ENCODE measurements around the gene CYP4Z1. TPM values are rescaled to one million over a fixed set of nuclear protein-coding genes. Genes with fewer than 3 reads are reported as not detected.
"Not testable (repeated sequence)": the region's sequence is repeated elsewhere in the genome, so short reads cannot be mapped to it uniquely, and the experiment has no call there.

The CYP4Z1 gene, protein sequence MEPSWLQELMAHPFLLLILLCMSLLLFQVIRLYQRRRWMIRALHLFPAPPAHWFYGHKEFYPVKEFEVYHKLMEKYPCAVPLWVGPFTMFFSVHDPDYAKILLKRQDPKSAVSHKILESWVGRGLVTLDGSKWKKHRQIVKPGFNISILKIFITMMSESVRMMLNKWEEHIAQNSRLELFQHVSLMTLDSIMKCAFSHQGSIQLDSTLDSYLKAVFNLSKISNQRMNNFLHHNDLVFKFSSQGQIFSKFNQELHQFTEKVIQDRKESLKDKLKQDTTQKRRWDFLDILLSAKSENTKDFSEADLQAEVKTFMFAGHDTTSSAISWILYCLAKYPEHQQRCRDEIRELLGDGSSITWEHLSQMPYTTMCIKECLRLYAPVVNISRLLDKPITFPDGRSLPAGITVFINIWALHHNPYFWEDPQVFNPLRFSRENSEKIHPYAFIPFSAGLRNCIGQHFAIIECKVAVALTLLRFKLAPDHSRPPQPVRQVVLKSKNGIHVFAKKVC
- not detected for total RNA-seq

- no peak for ATAC-seq
- H3K27ac Mint-ChIP-seq, result no peak within 1 kb of the TSS
- H3K36me3 Mint-ChIP-seq, result no peaks in the 10 kb centered on the region
- no peak for DNase-seq (ENCODE audit: low spot score in 2 of 2)
- no peaks in the 10 kb centered on the region for H3K9me3 Mint-ChIP-seq
These were observed at the start of gene CYP4Z1 for GRCh38 chr1:47067097-47067594. CYP4Z1 (plus strand) TSS chr1:47067231; CDS start chr1:47067491, 260 bp downstream.

DNA sequence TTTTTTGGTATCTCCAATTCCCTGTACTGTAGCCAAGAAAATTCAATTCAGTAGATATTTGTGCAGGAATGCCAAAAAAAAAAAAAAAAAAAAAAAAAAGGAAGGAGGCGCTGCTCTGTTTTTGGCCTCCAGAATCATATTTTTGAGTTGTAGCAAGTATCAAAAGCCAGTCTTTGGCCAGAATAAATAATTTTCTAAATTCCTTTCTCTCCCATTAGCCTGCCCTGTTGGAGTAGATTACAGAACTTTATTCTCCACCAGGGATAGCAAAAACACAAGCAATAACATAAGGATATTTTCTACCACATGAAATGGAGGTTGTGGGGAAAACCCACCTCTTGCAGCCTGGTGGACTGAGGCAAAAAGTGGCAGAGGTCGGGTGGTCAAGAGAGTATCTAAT lies 46.0 kb upstream of the CYP4Z1 start:
- ATAC-seq, result no peak
- Mint-ChIP-seq H3K27ac (no peak overlapping the region), H3K9me3 (no peaks in the 10 kb centered on the region), H3K36me3 (no peaks in the 10 kb centered on the region)
- DNase-seq (ENCODE audit: low spot score in 2 of 2), result no peak

- H3K9me3 Mint-ChIP-seq, result no peaks in the 10 kb centered on the region
- H3K36me3 Mint-ChIP-seq, result no peaks in the 10 kb centered on the region
- ATAC-seq (no peak), DNase-seq (ENCODE audit: low spot score in 2 of 2) (no peak)
- no peak within 1 kb of the TSS for H3K27ac Mint-ChIP-seq
These were observed 43.5 kb upstream of the CYP4Z1 start, which contains the start of gene CYP4X1 for GRCh38 chr1:47023268-47024140. CYP4X1 (plus strand) TSS chr1:47023669; CDS start chr1:47023818, 149 bp downstream.

DNA sequence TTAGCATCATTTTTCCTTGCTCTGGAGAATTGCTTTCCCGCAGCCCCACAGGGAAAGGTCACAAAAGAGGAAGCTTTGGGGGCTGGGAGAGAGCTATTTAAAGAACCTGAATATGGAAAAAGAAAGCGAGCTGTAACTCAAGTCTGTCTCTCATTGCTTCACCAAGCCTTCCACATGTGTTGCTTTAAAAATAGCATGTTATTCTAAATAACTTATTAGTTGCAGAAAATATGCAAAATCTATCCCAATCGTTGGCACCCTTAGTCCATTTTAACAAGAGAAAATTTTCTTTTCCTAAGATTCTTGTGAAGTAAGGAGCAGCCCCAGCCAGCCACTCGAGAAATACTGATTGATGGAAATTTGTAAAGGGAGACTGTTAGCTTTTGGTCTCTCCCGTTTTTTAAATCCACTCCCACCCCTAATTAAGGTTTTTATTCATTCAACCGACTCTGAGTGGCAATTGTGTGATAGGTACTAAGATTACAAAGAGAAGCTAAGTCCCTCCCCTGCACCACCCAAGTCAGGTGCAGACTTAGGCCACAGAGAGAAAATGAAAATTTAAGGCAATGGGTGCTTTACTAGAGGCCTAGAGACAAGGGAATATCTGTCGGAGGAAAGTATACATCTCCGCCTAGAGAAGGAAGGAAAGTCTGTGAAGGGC lies 42.8 kb upstream of the CYP4Z1 start:
- no peaks in the 10 kb centered on the region for H3K9me3 Mint-ChIP-seq
- ATAC-seq, result no peak
- H3K36me3 Mint-ChIP-seq, result no peaks in the 10 kb centered on the region
- no peak overlapping the region for H3K27ac Mint-ChIP-seq
- DNase-seq (ENCODE audit: low spot score in 2 of 2), result no peak

DNA sequence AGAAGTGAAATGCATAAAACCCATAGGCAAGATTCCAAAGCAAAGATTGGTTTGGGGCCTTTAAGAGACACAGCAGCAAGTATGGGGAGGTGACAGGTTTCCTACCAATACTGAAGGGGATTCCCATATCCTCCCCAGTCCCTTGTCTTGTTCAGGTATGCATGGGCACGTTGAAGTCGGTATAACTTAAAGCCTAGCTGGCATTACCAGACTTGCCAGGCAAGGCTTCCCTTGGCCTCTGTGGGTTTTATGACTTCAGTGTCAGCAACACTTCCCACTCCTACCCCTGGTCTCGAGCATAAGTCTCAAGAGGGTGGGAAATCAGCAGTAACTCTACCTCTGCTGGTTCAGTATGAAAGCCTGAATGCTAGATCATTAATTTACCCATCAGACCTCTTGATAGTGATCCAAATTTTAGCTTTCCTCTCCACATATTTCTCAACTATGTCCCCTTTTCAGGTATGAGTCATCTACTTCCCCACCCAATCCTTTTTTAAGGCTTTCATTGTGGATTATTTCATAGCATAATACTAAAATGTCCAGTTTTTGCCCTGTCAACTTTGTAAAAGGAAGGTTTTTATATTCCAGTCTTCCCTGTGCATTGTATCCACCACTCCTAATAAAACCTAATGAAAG lies 36.7 kb upstream of the CYP4Z1 start:
- DNase-seq (ENCODE audit: low spot score in 2 of 2) (no peak), ATAC-seq (no peak)
- no peaks in the 10 kb centered on the region for H3K9me3 Mint-ChIP-seq
- H3K27ac Mint-ChIP-seq, result no peak overlapping the region
- H3K36me3 Mint-ChIP-seq, result no peaks in the 10 kb centered on the region

DNA sequence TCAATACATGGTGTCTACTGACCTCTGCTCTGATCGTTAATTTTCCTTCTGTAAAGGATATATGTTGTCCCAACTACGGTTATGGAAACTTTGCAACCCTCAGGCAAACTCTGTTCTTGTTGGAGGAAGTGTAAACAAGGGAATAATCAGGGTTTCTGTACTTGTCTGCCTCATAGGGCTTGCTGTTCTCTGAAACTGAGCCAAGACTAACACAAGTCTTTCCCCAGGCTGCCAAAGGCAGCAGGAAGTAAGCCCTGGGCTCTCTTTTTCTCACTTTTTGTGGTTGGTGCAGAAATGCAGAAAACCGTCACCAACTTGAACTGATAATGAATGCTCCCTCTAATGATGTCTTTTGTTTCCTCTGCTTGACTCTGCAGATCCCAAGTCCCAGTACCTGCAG lies 36.0 kb upstream of the CYP4Z1 start:
- no peaks in the 10 kb centered on the region for H3K36me3 Mint-ChIP-seq
- H3K27ac Mint-ChIP-seq, result no peak overlapping the region
- DNase-seq (ENCODE audit: low spot score in 2 of 2) (no peak), ATAC-seq (no peak)
- no peaks in the 10 kb centered on the region for H3K9me3 Mint-ChIP-seq

GRCh38 chr1:47031585-47031984 lies 35.4 kb upstream of the CYP4Z1 start:
- ATAC-seq (no peak), DNase-seq (ENCODE audit: low spot score in 2 of 2) (no peak)
- Mint-ChIP-seq H3K9me3 (no peaks in the 10 kb centered on the region), H3K36me3 (no peaks in the 10 kb centered on the region), H3K27ac (no peak overlapping the region)

DNA sequence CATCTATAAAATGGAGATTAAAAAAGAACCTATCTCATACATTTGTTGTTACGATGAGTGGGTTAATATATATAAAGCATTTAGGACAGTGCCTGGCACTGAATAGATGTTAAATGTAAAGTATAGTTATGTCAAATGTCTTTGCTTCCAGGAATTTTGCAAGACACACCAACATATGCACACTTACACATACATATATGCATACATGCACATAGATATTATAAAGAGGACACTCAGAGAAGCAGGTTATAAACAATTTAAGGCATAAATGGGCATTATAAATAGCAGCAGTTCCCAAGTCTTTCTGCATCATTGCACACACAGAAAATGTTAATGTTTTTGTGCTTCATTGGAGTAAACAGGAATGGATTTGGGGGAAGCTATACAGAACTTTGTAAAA lies 30.3 kb upstream of the CYP4Z1 start:
- no peaks in the 10 kb centered on the region for H3K9me3 Mint-ChIP-seq
- no peaks in the 10 kb centered on the region for H3K36me3 Mint-ChIP-seq
- ATAC-seq (no peak), DNase-seq (ENCODE audit: low spot score in 2 of 2) (no peak)
- no peak overlapping the region for H3K27ac Mint-ChIP-seq

- Mint-ChIP-seq H3K36me3 (peaks cover 0 to 10% of the 10 kb centered on the region in 2 donors), H3K27ac (no peak overlapping the region), H3K9me3 (peaks cover 5 to 9% of the 10 kb centered on the region in 2 donors)
- ATAC-seq (no peak), DNase-seq (ENCODE audit: low spot score in 2 of 2) (no peak)
These were observed 7.7 kb upstream of the CYP4Z1 start for GRCh38 chr1:47059376-47059775.

- DNase-seq (ENCODE audit: low spot score in 2 of 2); H3K9me3 Mint-ChIP-seq: not testable (repeated sequence)
These were observed 2.0 kb downstream of the CYP4Z1 start for GRCh38 chr1:47069080-47069479.

DNA sequence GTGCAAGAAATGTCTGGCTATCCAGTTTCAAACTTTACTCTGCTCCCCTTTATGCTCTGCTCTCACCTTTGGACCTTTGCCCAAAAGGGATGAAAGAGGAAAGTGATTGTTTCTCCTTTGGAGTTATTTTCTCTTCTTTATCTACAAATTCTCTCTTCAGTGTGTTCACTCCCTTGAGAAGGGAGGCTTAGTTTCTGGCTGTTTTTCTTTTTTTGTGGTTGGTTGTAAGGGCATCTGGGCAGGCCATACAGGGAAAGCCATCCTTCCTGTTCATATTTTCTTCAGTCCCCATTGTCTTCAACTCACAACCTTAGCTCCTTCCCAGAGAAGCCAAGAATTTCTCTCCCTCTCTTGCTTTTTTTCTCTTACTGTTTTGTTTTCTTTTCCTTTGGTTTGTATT lies 2.5 kb downstream of the CYP4Z1 start:
- not testable (repeated sequence) for ATAC-seq, H3K27ac Mint-ChIP-seq

More at GRCh38 chr1:47069080-47069479, 2.0 kb downstream of the CYP4Z1 start:
- not testable (repeated sequence) for H3K36me3 Mint-ChIP-seq, H3K27ac Mint-ChIP-seq, ATAC-seq

GRCh38 chr1:47089356-47089755 lies 22.3 kb downstream of the CYP4Z1 start:
- H3K36me3 Mint-ChIP-seq, H3K9me3 Mint-ChIP-seq, ATAC-seq, H3K27ac Mint-ChIP-seq: not testable (repeated sequence)
- DNase-seq (ENCODE audit: low spot score in 2 of 2), result peak in 1 of 2 donors; percentile 27

More for the DNA sequence above, 2.5 kb downstream of the CYP4Z1 start:
- DNase-seq (ENCODE audit: low spot score in 2 of 2); H3K9me3 Mint-ChIP-seq; H3K36me3 Mint-ChIP-seq: not testable (repeated sequence)

DNA sequence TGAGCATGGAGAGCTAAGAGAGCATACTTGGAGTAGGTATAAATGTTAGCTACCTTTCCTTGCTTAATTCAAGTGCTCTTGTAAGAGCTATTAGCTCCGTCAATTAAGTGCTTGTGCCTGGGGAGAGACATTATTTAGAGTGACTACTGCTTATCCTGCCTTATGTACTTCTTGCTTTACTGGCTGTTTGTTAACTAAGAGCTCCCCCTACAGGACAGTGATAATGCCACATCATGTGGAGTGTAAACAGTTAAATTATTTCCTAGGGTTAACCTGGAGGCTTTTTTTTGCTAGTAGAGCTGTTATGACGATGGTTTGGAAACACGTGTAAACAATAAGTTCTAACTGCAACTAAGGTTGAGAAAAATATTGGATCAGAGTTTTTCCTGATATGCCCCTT lies 24.4 kb downstream of the CYP4Z1 start:
- not testable (repeated sequence) for DNase-seq (ENCODE audit: low spot score in 2 of 2); H3K27ac Mint-ChIP-seq; H3K36me3 Mint-ChIP-seq; H3K9me3 Mint-ChIP-seq; ATAC-seq

DNA sequence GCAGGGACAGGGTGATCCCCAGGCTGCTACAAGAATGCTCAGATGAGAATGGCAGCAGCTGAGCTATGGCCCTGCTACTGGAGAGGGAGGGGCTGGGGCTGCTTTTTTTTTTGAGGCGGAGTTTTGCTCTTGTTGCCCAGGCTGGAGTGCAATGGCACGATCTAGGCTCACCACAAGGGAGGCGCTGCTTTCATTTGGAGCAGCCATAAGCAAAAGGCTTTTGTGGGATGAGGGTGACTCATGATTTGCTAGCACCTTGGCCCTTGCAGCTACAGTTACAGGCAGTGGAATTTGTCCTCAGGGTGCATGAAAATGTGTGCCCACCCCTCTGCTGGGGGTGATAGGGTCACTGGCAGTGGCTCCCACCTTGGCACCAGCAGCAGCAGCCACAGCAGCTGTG lies 37.8 kb downstream of the CYP4Z1 start:
- peaks cover 17% of the 10 kb centered on the region in 2 donors for H3K9me3 Mint-ChIP-seq
- no peak overlapping the region for H3K27ac Mint-ChIP-seq
- DNase-seq (ENCODE audit: low spot score in 2 of 2), result no peak
- peaks cover 6 to 13% of the 10 kb centered on the region in 2 donors for H3K36me3 Mint-ChIP-seq
- ATAC-seq, result no peak

DNA sequence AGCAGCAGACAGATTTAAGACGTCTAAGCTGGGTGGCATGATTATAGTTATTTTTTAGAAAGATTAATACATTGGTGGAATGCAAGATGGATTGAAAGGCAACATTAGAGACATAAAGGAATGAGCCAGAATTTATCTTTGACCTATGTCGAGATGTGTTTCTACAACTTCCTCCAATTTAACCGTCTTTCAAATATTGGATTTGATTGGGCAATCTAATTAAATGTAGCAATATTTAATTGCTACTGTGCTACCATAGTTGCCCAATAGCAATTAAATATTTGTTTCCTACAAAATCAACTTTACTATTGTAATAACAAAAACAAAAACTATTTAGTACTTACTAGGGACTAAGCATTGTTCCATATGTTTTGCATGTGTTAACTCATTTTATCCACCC lies 39.8 kb downstream of the CYP4Z1 start:
- peaks cover 6 to 13% of the 10 kb centered on the region in 2 donors for H3K36me3 Mint-ChIP-seq
- H3K9me3 Mint-ChIP-seq, result peaks cover 12 to 13% of the 10 kb centered on the region in 2 donors
- no peak for ATAC-seq
- no peak overlapping the region for H3K27ac Mint-ChIP-seq
- DNase-seq (ENCODE audit: low spot score in 2 of 2), result no peak
